Measurements from ENCODE around the gene PRKCSH.

Gene PRKCSH

GRCh38 chr19:11390933-11391680, 44.3 kb upstream of the PRKCSH start:
- no peaks in the 10 kb centered on the region for H3K27me3 ChIP-seq (ENCODE audit: insufficient read depth, low read length, poor library complexity, severe bottlenecking)
- TF ChIP-seq CTCF (conservative IDR thresholded peaks at IDR 0.05; ENCODE audit: low read length) (no peak), EZH2phosphoT487 (IDR thresholded peaks at IDR 0.05; ENCODE audit: borderline replicate concordance) (no peak)

GRCh38 chr19:11397089-11397610, 38.3 kb upstream of the PRKCSH start:
- no peaks in the 10 kb centered on the region for H4K20me1 ChIP-seq (ENCODE audit: insufficient read depth, low read length, poor library complexity, severe bottlenecking)
- no peaks in the 10 kb centered on the region for H3K9me3 ChIP-seq (ENCODE audit: insufficient read depth, low read depth, low read length)
- H3K79me2 ChIP-seq (ENCODE audit: insufficient read depth, low read length): no peaks in the 10 kb centered on the region
- H3K4me3 ChIP-seq (ENCODE audit: low read length, poor library complexity, severe bottlenecking): no peak overlapping the region
- no peaks in the 10 kb centered on the region for H3F3A ChIP-seq (ENCODE audit: low read depth)
- no peak overlapping the region for H3K9ac ChIP-seq (ENCODE audit: low read depth, low read length, poor library complexity, severe bottlenecking)
- TF ChIP-seq EZH2phosphoT487 (IDR thresholded peaks at IDR 0.05; ENCODE audit: borderline replicate concordance): no peak
- TF ChIP-seq CTCF (conservative IDR thresholded peaks at IDR 0.05; ENCODE audit: low read length): no peak
- no peaks in the 10 kb centered on the region for H3K36me3 ChIP-seq (ENCODE audit: insufficient read depth, low read length)
- H3K4me1 ChIP-seq (ENCODE audit: insufficient read depth, low read length, poor library complexity, severe bottlenecking): no peaks in the 10 kb centered on the region
- H2AFZ ChIP-seq (ENCODE audit: low read length): no peak overlapping the region
- no peak overlapping the region for H3K4me2 ChIP-seq (ENCODE audit: low read depth, low read length, poor library complexity, severe bottlenecking)
- no peaks in the 10 kb centered on the region for H3K27me3 ChIP-seq (ENCODE audit: insufficient read depth, low read length, poor library complexity, severe bottlenecking)
- H3K9me2 ChIP-seq (replicated peaks; ENCODE audit: low read depth, low read length): no peaks in the 10 kb centered on the region

More at GRCh38 chr19:11390933-11391680, 44.3 kb upstream of the PRKCSH start:
- no peaks in the 10 kb centered on the region for H3F3A ChIP-seq (ENCODE audit: low read depth)
- no peak overlapping the region for H3K9ac ChIP-seq (ENCODE audit: low read depth, low read length, poor library complexity, severe bottlenecking)
- H2AFZ ChIP-seq (ENCODE audit: low read length): no peak overlapping the region
- H3K4me2 ChIP-seq (ENCODE audit: low read depth, low read length, poor library complexity, severe bottlenecking): no peak overlapping the region
- H3K4me3 ChIP-seq (ENCODE audit: low read length, poor library complexity, severe bottlenecking): no peak overlapping the region
- H3K79me2 ChIP-seq (ENCODE audit: insufficient read depth, low read length): no peaks in the 10 kb centered on the region
- H3K4me1 ChIP-seq (ENCODE audit: insufficient read depth, low read length, poor library complexity, severe bottlenecking): no peaks in the 10 kb centered on the region
- H3K36me3 ChIP-seq (ENCODE audit: insufficient read depth, low read length): no peaks in the 10 kb centered on the region
- no peaks in the 10 kb centered on the region for H3K9me3 ChIP-seq (ENCODE audit: insufficient read depth, low read depth, low read length)
- no peaks in the 10 kb centered on the region for H4K20me1 ChIP-seq (ENCODE audit: insufficient read depth, low read length, poor library complexity, severe bottlenecking)
- no peaks in the 10 kb centered on the region for H3K9me2 ChIP-seq (replicated peaks; ENCODE audit: low read depth, low read length)

DNA sequence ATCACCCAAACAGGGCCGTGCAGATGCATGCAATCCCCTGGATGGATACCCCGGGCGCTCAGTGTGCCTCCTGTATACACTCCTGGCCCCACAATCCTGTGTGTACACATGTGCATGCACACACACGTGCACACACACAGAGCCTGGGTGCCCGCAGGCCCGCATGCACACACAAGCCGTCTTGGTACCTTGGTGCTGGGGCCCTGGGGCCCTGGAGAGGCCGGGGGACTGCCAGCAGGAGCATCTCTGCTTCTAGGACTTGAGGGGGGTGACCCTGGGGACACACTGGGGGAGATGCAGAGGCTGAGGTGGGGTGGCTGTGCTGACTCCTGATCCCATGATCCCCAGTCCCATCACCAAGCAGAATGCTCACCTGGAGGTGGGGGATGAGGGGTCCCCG, 35.8 kb upstream of the PRKCSH start:
- Histone ChIP-seq H3K4me1 (ENCODE audit: insufficient read depth, low read length, poor library complexity, severe bottlenecking) (no peaks in the 10 kb centered on the region), H3K36me3 (ENCODE audit: insufficient read depth, low read length) (no peaks in the 10 kb centered on the region), H3K9me2 (replicated peaks; ENCODE audit: low read depth, low read length) (no peaks in the 10 kb centered on the region), H3F3A (ENCODE audit: low read depth) (no peaks in the 10 kb centered on the region), H3K9me3 (ENCODE audit: insufficient read depth, low read depth, low read length) (no peaks in the 10 kb centered on the region), H3K9ac (ENCODE audit: low read depth, low read length, poor library complexity, severe bottlenecking) (no peak overlapping the region), H3K27me3 (ENCODE audit: insufficient read depth, low read length, poor library complexity, severe bottlenecking) (no peaks in the 10 kb centered on the region), H3K79me2 (ENCODE audit: insufficient read depth, low read length) (no peaks in the 10 kb centered on the region), H3K4me2 (ENCODE audit: low read depth, low read length, poor library complexity, severe bottlenecking) (no peak overlapping the region), H2AFZ (ENCODE audit: low read length) (no peak overlapping the region), H4K20me1 (ENCODE audit: insufficient read depth, low read length, poor library complexity, severe bottlenecking) (no peaks in the 10 kb centered on the region), H3K4me3 (ENCODE audit: low read length, poor library complexity, severe bottlenecking) (no peak overlapping the region)
- TF ChIP-seq CTCF (conservative IDR thresholded peaks at IDR 0.05; ENCODE audit: low read length) (no peak), EZH2phosphoT487 (IDR thresholded peaks at IDR 0.05; ENCODE audit: borderline replicate concordance) (no peak)

Measured in Loucy (cell line).